Left ventricle myocardium inferior (tissue), 1 donor: ENCODE data around the gene NSD2. TPM values are rescaled to one million over a fixed set of nuclear protein-coding genes. Genes with fewer than 3 reads are reported as not detected.

ENCODE experiments used
- DNase-seq: peaks from one replicate; pipeline ENCODE4 v3.0.0-alpha.2; 2020
- H3K27ac ChIP-seq: fragments of 200-600 bp; replicated peaks from 2 replicates; pipeline ENCODE4 v1.8.0; 2021
- H3K27me3 ChIP-seq: fragments of 200-600 bp; 2 replicates; pipeline ENCODE4 v1.8.0; 2021; ENCODE audit warnings: low read depth
- H3K36me3 ChIP-seq: fragments of 200-600 bp; 2 replicates; pipeline ENCODE4 v1.8.0; 2021
- H3K4me1 ChIP-seq: fragments of 200-600 bp; 2 replicates; pipeline ENCODE4 v1.8.0; 2021
- H3K4me3 ChIP-seq: fragments of 200-600 bp; 2 replicates; pipeline ENCODE4 v1.8.0; 2021; ENCODE audit warnings: mild to moderate bottlenecking, moderate library complexity
- H3K9me3 ChIP-seq: fragments of 200-600 bp; replicated peaks from 2 replicates; pipeline ENCODE4 v1.8.0; 2021
- CTCF ChIP-seq: fragments of 200-600 bp; IDR thresholded peaks from 2 replicates; pipeline ENCODE4 v1.8.0; 2021; ENCODE audit warnings: antibody characterized with exemption, mild to moderate bottlenecking, borderline replicate concordance
- intact Hi-C: fragments of 100-400 bp; cut with micrococcal nuclease; formaldehyde crosslinking; loops from one replicate; pipeline ENCODE4 v1.11.0; 2022
- total RNA-seq: library from RNA; stranded (reverse); fragmentation: NEBNext Ultra II Directional; extraction: Animal tissue kit (Norgen Biotek cat#: 25700); gene quantifications from one replicate; pipeline ENCODE4 v1.2.1, GENCODE V29; 2021
- donor health status: DM: no; HTN: yes; CAD: no; lungs with severe emphysema.

The NSD2 gene
- total RNA-seq, 1 donor from 2014 or later: 42.5 TPM

- no peaks in the 10 kb centered on the region for H3K9me3 ChIP-seq
- no peak for DNase-seq
- H3K36me3 ChIP-seq: no peaks in the 10 kb centered on the region
- TF ChIP-seq CTCF: no peak
- intact Hi-C loops: no loop called here
- H3K27me3 ChIP-seq: no peaks in the 10 kb centered on the region
- peak overlapping the region; percentile 70 for H3K27ac ChIP-seq
- H3K4me1 ChIP-seq: peaks cover 36% of the 10 kb centered on the region
- no peak overlapping the region for H3K4me3 ChIP-seq
Observed at GRCh38 chr4:1887052-1887451, 15.9 kb downstream of the NSD2 start.

- DNase-seq: no peak
- peaks cover 19% of the 10 kb centered on the region for H3K4me1 ChIP-seq
- no peak overlapping the region for H3K4me3 ChIP-seq
- TF ChIP-seq CTCF: no peak
- no peak overlapping the region for H3K27ac ChIP-seq
- H3K36me3 ChIP-seq: no peaks in the 10 kb centered on the region
- no peaks in the 10 kb centered on the region for H3K9me3 ChIP-seq
- H3K27me3 ChIP-seq: no peaks in the 10 kb centered on the region
- intact Hi-C loops: loop anchor here (10.0 kb wide), 1 partner anchor 146 kb away; no protein-coding TSS in a partner anchor
Observed at GRCh38 chr4:1890979-1891570, 19.9 kb downstream of the NSD2 start.

GRCh38 chr4:1895971-1896657, 24.9 kb downstream of the NSD2 start:
- no peak overlapping the region for H3K27ac ChIP-seq
- no peak for TF ChIP-seq CTCF
- no peaks in the 10 kb centered on the region for H3K27me3 ChIP-seq
- no peak for DNase-seq
- intact Hi-C loops: loop anchor here (10.0 kb wide), 1 partner anchor 151 kb away; no protein-coding TSS in a partner anchor
- H3K4me3 ChIP-seq: no peak overlapping the region
- H3K36me3 ChIP-seq: peaks cover 5% of the 10 kb centered on the region
- H3K4me1 ChIP-seq: peaks cover 11% of the 10 kb centered on the region
- no peaks in the 10 kb centered on the region for H3K9me3 ChIP-seq

GRCh38 chr4:1896658-1896991, 25.4 kb downstream of the NSD2 start:
- no peak for TF ChIP-seq CTCF
- no peaks in the 10 kb centered on the region for H3K9me3 ChIP-seq
- no peak for DNase-seq
- intact Hi-C loops: loop anchor here (10.0 kb wide), 1 partner anchor 152 kb away; no protein-coding TSS in a partner anchor
- H3K36me3 ChIP-seq: peaks cover 10% of the 10 kb centered on the region
- H3K4me3 ChIP-seq: no peak overlapping the region
- H3K27ac ChIP-seq: no peak overlapping the region
- peaks cover 11% of the 10 kb centered on the region for H3K4me1 ChIP-seq
- no peaks in the 10 kb centered on the region for H3K27me3 ChIP-seq

- no peak for DNase-seq
- H3K9me3 ChIP-seq: no peaks in the 10 kb centered on the region
- peaks cover 22% of the 10 kb centered on the region for H3K36me3 ChIP-seq
- intact Hi-C loops: loop anchor here (10.0 kb wide), 1 partner anchor 153 kb away; no protein-coding TSS in a partner anchor
- H3K27ac ChIP-seq: no peak overlapping the region
- TF ChIP-seq CTCF: no peak
- no peaks in the 10 kb centered on the region for H3K27me3 ChIP-seq
- H3K4me3 ChIP-seq: no peak overlapping the region
- peaks cover 11% of the 10 kb centered on the region for H3K4me1 ChIP-seq
Observed at GRCh38 chr4:1898007-1898406, 26.8 kb downstream of the NSD2 start.
